Upper lobe of right lung (tissue), 1 donor: ENCODE results near the gene CABS1. TPM values are rescaled to one million over a fixed set of nuclear protein-coding genes. Genes with fewer than 3 reads are reported as not detected.

Experiments used
- ATAC-seq: fragments of 200-7000 bp; cut with Tn5 transposase; one replicate; pipeline ENCODE4 v1.9.1; 2020; ENCODE audit warnings: mild to moderate bottlenecking, moderate library complexity
- DNase-seq: peaks from one replicate; pipeline ENCODE4 v3.0.0-alpha.2; 2020
- H3K27ac ChIP-seq: fragments of 200-600 bp; one replicate; pipeline ENCODE4 v1.8.0; 2022
- H3K27me3 ChIP-seq: fragments of 200-600 bp; one replicate; pipeline ENCODE4 v1.8.0; 2022; ENCODE audit warnings: mild to moderate bottlenecking
- H3K36me3 ChIP-seq: fragments of 200-600 bp; one replicate; pipeline ENCODE4 v1.8.0; 2022
- H3K4me1 ChIP-seq: fragments of 200-600 bp; one replicate; pipeline ENCODE4 v1.8.0; 2022
- H3K4me3 ChIP-seq: fragments of 200-600 bp; one replicate; pipeline ENCODE4 v1.8.0; 2022; ENCODE audit warnings: mild to moderate bottlenecking
- H3K9me3 ChIP-seq: fragments of 200-600 bp; one replicate; pipeline ENCODE4 v1.8.0; 2022
- intact Hi-C: fragments of 100-400 bp; cut with DNase I; formaldehyde crosslinking; loops from one replicate; pipeline ENCODE4 v1.11.0; 2022
- total RNA-seq: library from RNA; stranded (reverse); fragmentation: NEBNext Ultra II Directional; extraction: Animal tissue kit (Norgen Biotek cat#: 25700); gene quantifications from one replicate; pipeline ENCODE4 v1.2.1, GENCODE V29; 2021
- TF ChIP-seq, protein P1 (sequence below): fragments of 200-600 bp; IDR thresholded peaks from one replicate; pipeline ENCODE4 v1.8.0; 2022; ENCODE audit warnings: antibody characterized with exemption
- donor health status: DM: no; HTN: yes; CAD: no; lungs with severe emphysema.

The CABS1 gene
- total RNA-seq, 1 donor from 2014 or later, result not detected

GRCh38 chr4:70382691-70383181 is 48.0 kb downstream of the CABS1 start, which contains the start of gene SMR3B:
TSS of gene SMR3B (plus strand) at chr4:70383131. CDS start at chr4:70384511, 1,380 bp downstream.
- Histone ChIP-seq H3K9me3 (no peaks in the 10 kb centered on the region), H3K4me1 (no peaks in the 10 kb centered on the region), H3K4me3 (no peak within 1 kb of the TSS), H3K36me3 (no peaks in the 10 kb centered on the region), H3K27ac (no peak within 1 kb of the TSS), H3K27me3 (no peaks in the 10 kb centered on the region)
- ATAC-seq, result no peak
- DNase-seq, result no peak
- TF ChIP-seq, protein P1, sequence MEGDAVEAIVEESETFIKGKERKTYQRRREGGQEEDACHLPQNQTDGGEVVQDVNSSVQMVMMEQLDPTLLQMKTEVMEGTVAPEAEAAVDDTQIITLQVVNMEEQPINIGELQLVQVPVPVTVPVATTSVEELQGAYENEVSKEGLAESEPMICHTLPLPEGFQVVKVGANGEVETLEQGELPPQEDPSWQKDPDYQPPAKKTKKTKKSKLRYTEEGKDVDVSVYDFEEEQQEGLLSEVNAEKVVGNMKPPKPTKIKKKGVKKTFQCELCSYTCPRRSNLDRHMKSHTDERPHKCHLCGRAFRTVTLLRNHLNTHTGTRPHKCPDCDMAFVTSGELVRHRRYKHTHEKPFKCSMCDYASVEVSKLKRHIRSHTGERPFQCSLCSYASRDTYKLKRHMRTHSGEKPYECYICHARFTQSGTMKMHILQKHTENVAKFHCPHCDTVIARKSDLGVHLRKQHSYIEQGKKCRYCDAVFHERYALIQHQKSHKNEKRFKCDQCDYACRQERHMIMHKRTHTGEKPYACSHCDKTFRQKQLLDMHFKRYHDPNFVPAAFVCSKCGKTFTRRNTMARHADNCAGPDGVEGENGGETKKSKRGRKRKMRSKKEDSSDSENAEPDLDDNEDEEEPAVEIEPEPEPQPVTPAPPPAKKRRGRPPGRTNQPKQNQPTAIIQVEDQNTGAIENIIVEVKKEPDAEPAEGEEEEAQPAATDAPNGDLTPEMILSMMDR, result no peak
- intact Hi-C loops, result no loop called here

Other genes starting within 250 kb of the CABS1 start
- not detected for gene PRR27, start 180.7 kb upstream of the CABS1 start, total RNA-seq
- gene ODAM, start 139.3 kb upstream of the CABS1 start, total RNA-seq, result 2.8 TPM
- gene FDCSP, start 108.9 kb upstream of the CABS1 start, total RNA-seq, result not detected
- not detected for gene CSN3, start 92.4 kb upstream of the CABS1 start, total RNA-seq
- not detected for gene SMR3A, start 25.8 kb downstream of the CABS1 start, total RNA-seq
- not detected for gene SMR3B, start 48.1 kb downstream of the CABS1 start, total RNA-seq
- not detected for gene OPRPN, start 63.0 kb downstream of the CABS1 start, total RNA-seq
- gene MUC7, start 137.2 kb downstream of the CABS1 start, total RNA-seq, result not detected
- not detected for gene AMTN, start 183.6 kb downstream of the CABS1 start, total RNA-seq